CD4-positive, alpha-beta T cell (primary cell): ENCODE measurements around the gene CCDC179. TPM values are rescaled to one million over a fixed set of nuclear protein-coding genes. Genes with fewer than 3 reads are reported as not detected.

Source experiments
- ATAC-seq: fragments of 200-7000 bp; cut with Tn5 transposase; one replicate; pipeline ENCODE4 v1.10.0; 2022; ENCODE audit warnings: mild to moderate bottlenecking; ENCODE audit not compliant: poor library complexity
- CTCF ChIA-PET: fragments of 350-600 bp; sonication (Branson Sonifier 250); formaldehyde crosslinking; loops from one replicate; lab custom pipeline; 2021; ENCODE audit warnings: antibody characterized with exemption, inconsistent platforms; lab: Charles Lee
- POLR2A ChIA-PET: fragments of 350-600 bp; sonication (Branson Sonifier 250); formaldehyde crosslinking; loops from one replicate; lab custom pipeline; 2021; ENCODE audit warnings: antibody characterized with exemption, inconsistent platforms; lab: Charles Lee
- DNase-seq, 14 experiments: peaks; one replicate each; pipeline ENCODE4 v3.0.0-alpha.2; 2013 to 2020; ENCODE audit warnings: mixed read lengths in 2 of 14
- H3K27ac ChIP-seq, 2 donors: one replicate each; pipeline versions ENCODE4 v1.5.1 to v1.7.0; 2013; ENCODE audit warnings: low read length in 2 of 2, low read depth in 1 of 2, mild to moderate bottlenecking in 1 of 2
- H3K27me3 ChIP-seq, 2 experiments: 1 replicate in 1 of 2; 2 replicates in 1 of 2; pipeline versions ENCODE4 v1.6.1 to v1.7.0; 2013; ENCODE audit warnings: low read length in 2 of 2, control low read depth in 1 of 2, mild to moderate bottlenecking in 1 of 2, moderate library complexity in 1 of 2; ENCODE audit not compliant: insufficient read depth in 2 of 2, control insufficient read depth in 1 of 2
- H3K36me3 ChIP-seq: one replicate; pipeline ENCODE4 v1.6.1; 2013; ENCODE audit warnings: low read length, control low read depth; ENCODE audit not compliant: insufficient read depth
- H3K4me1 ChIP-seq: one replicate; pipeline ENCODE4 v1.6.1; 2013; ENCODE audit warnings: low read length, control low read depth; ENCODE audit not compliant: insufficient read depth
- H3K4me3 ChIP-seq: one replicate; pipeline ENCODE4 v1.5.1; 2013; ENCODE audit warnings: mild to moderate bottlenecking, low read length, moderate library complexity
- H3K9me3 ChIP-seq, 2 experiments: 1 replicate in 1 of 2; 2 replicates in 1 of 2; pipeline versions ENCODE4 v1.6.1 to v1.7.0; 2013; ENCODE audit warnings: low read length in 2 of 2, mild to moderate bottlenecking in 2 of 2, control low read depth in 1 of 2, moderate library complexity in 1 of 2; ENCODE audit not compliant: control insufficient read depth in 1 of 2, insufficient read depth in 1 of 2
- H3K27ac Mint-ChIP-seq: one replicate; pipeline ENCODE4 v1.8.0; 2020; ENCODE audit warnings: mixed read lengths
- H3K27me3 Mint-ChIP-seq: one replicate; pipeline ENCODE4 v1.8.0; 2021; ENCODE audit warnings: mixed read lengths
- H3K36me3 Mint-ChIP-seq: one replicate; pipeline ENCODE4 v1.8.0; 2021; ENCODE audit warnings: low read depth, mixed read lengths
- H3K4me1 Mint-ChIP-seq: one replicate; pipeline ENCODE4 v1.8.0; 2021; ENCODE audit warnings: low read depth, mixed read lengths
- H3K4me3 Mint-ChIP-seq: one replicate; pipeline ENCODE4 v1.8.0; 2020; ENCODE audit warnings: mild to moderate bottlenecking, mixed read lengths
- H3K9me3 Mint-ChIP-seq: one replicate; pipeline ENCODE4 v1.8.0; 2020; ENCODE audit warnings: mixed read lengths
- intact Hi-C, 2 experiments: fragments of 100-400 bp; cut with DNase I in 1 of 2; cut with micrococcal nuclease in 1 of 2; formaldehyde crosslinking; loops; one replicate each; pipeline versions ENCODE4 v1.15.1 to v1.9.0; 2023 to 2025; cut with DNase I, micrococcal nuclease
- total RNA-seq, 174 experiments: library from RNA in 2 of 174; stranded (reverse) in 2 of 174; gene quantifications; one replicate each; pipeline ENCODE4 v1.2.3 and lab custom pipeline; 2021 to 2026
- TF ChIP-seq, protein P1 (sequence below): fragments of 200-600 bp; IDR thresholded peaks from one replicate; pipeline ENCODE4 v1.8.0; 2022; ENCODE audit warnings: antibody characterized with exemption, mild to moderate bottlenecking

Gene CCDC179
- total RNA-seq, 2 experiments from 2014 or later = not detected

DNA sequence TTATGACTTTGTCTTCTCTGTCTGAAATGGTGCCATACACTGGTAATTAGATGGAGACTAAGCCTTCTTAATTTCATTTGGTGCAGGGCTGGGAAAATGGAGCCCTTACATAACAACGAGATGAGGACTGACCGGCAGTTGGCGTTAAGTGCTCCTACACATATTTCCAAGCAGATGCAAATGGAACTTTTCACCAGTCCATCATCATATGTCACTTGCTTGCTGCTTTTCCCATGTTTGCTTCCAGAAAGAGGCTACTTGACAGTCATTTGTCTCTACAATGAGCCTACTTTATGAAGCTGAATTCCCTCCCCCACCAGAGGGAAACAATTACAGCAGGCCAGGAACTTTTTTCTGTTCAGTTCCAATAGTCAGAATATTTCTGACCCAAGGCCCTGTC lies 63.2 kb downstream of the CCDC179 start:
- H3K27ac ChIP-seq = no peak overlapping the region
- ChIA-PET POLR2A (no interaction called here), CTCF (interaction anchor here (0.6 kb wide), 1 partner anchor 193 kb away, joined by 3 read pairs; no protein-coding TSS in a partner anchor)
- H3K4me1 ChIP-seq = no peaks in the 10 kb centered on the region
- TF ChIP-seq, protein P1, sequence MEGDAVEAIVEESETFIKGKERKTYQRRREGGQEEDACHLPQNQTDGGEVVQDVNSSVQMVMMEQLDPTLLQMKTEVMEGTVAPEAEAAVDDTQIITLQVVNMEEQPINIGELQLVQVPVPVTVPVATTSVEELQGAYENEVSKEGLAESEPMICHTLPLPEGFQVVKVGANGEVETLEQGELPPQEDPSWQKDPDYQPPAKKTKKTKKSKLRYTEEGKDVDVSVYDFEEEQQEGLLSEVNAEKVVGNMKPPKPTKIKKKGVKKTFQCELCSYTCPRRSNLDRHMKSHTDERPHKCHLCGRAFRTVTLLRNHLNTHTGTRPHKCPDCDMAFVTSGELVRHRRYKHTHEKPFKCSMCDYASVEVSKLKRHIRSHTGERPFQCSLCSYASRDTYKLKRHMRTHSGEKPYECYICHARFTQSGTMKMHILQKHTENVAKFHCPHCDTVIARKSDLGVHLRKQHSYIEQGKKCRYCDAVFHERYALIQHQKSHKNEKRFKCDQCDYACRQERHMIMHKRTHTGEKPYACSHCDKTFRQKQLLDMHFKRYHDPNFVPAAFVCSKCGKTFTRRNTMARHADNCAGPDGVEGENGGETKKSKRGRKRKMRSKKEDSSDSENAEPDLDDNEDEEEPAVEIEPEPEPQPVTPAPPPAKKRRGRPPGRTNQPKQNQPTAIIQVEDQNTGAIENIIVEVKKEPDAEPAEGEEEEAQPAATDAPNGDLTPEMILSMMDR = no peak
- H3K36me3 ChIP-seq = no peaks in the 10 kb centered on the region
- no peaks in the 10 kb centered on the region for H3K36me3 Mint-ChIP-seq
- no peaks in the 10 kb centered on the region for H3K9me3 Mint-ChIP-seq
- H3K27me3 ChIP-seq = no peaks in the 10 kb centered on the region
- H3K27me3 Mint-ChIP-seq = peaks cover 13% of the 10 kb centered on the region
- ATAC-seq (no peak), DNase-seq (no peak)
- no peak overlapping the region for H3K4me3 Mint-ChIP-seq
- H3K4me1 Mint-ChIP-seq = no peaks in the 10 kb centered on the region
- H3K27ac Mint-ChIP-seq = no peak overlapping the region
- no peak overlapping the region for H3K4me3 ChIP-seq
- intact Hi-C loops = no loop called here
- H3K9me3 ChIP-seq = no peaks in the 10 kb centered on the region

Other genes with a start within 250 kb of the CCDC179 start
- 1 to 10 TPM; 7.2 to 7.4 TPM for gene FANCF, start 234.7 kb downstream of the CCDC179 start, total RNA-seq
- gene GAS2, start 193.9 kb downstream of the CCDC179 start, total RNA-seq = 1 to 10 TPM; 2.2 to 2.9 TPM
- 10 to 100 TPM; 58.1 to 67.3 TPM for gene SVIP, start 30.7 kb downstream of the CCDC179 start, total RNA-seq